Caco-2 (cell line): ENCODE data around the gene MICOS13. TPM values are rescaled to one million over a fixed set of nuclear protein-coding genes. Genes with fewer than 3 reads are reported as not detected.

Experiments
- BruUV-seq: library from RNA; stranded (reverse); fragments of 400-500 nt; replicated peaks from 2 replicates; lab custom pipeline; 2021; lab: Mats Ljungman, UMichigan
- CTCF ChIA-PET: fragments of 300-600 bp; sonication (Branson Sonifier 250); formaldehyde crosslinking; loops from one replicate; lab custom pipeline; 2022; ENCODE audit warnings: antibody characterized with exemption; lab: Charles Lee
- POLR2A ChIA-PET: fragments of 300-600 bp; sonication (Branson Sonifier 250); formaldehyde crosslinking; loops from one replicate; lab custom pipeline; 2022; ENCODE audit warnings: antibody characterized with exemption; lab: Charles Lee
- DNase-seq, 2 experiments: peaks; one replicate each; pipeline versions ENCODE4 v3.0.0 to v3.0.0-alpha.2; 2020 to 2022
- H3K27me3 ChIP-seq: replicated peaks from 2 replicates; pipeline ENCODE4 v1.6.0; 2011; ENCODE audit warnings: low read length; ENCODE audit not compliant: control insufficient read depth, insufficient read depth
- H3K36me3 ChIP-seq: 2 replicates; pipeline ENCODE4 v1.5.1; 2011; ENCODE audit warnings: low read length; ENCODE audit not compliant: control insufficient read depth, insufficient read depth
- H3K4me1 ChIP-seq: fragments of 250-450 bp; sonication (Bioruptor Pico); 2 replicates; pipeline ENCODE4 v1.5.1; 2020; ENCODE audit warnings: mild to moderate bottlenecking
- H3K4me3 ChIP-seq: 2 replicates; pipeline ENCODE4 v1.5.1; 2011; ENCODE audit warnings: low read depth, mild to moderate bottlenecking, control low read depth, low read length
- H3K9me3 ChIP-seq: fragments of 250-450 bp; sonication (Bioruptor Pico); 2 replicates; pipeline ENCODE4 v1.5.1; 2020; ENCODE audit warnings: mild to moderate bottlenecking, moderate library complexity
- H3K27ac Mint-ChIP-seq: one replicate; pipeline ENCODE4 v1.8.0; 2022; ENCODE audit warnings: mixed read lengths; ENCODE audit not compliant: unreplicated experiment
- H3K27me3 Mint-ChIP-seq: one replicate; pipeline ENCODE4 v1.8.0; 2022; ENCODE audit warnings: mixed read lengths; ENCODE audit not compliant: insufficient read depth, unreplicated experiment
- H3K36me3 Mint-ChIP-seq: one replicate; pipeline ENCODE4 v1.8.0; 2022; ENCODE audit warnings: mild to moderate bottlenecking, mixed read lengths; ENCODE audit not compliant: insufficient read depth, unreplicated experiment
- H3K4me1 Mint-ChIP-seq: one replicate; pipeline ENCODE4 v1.8.0; 2022; ENCODE audit warnings: low read depth, mixed read lengths; ENCODE audit not compliant: unreplicated experiment
- H3K4me3 Mint-ChIP-seq: one replicate; pipeline ENCODE4 v1.8.0; 2022; ENCODE audit warnings: mild to moderate bottlenecking, moderate library complexity, mixed read lengths; ENCODE audit not compliant: unreplicated experiment
- H3K9me3 Mint-ChIP-seq: one replicate; pipeline ENCODE4 v1.8.0; 2022; ENCODE audit warnings: mixed read lengths; ENCODE audit not compliant: unreplicated experiment
- CTCF ChIP-seq, 2 experiments: fragments of 200-600 bp in 1 of 2; IDR thresholded peaks; 1 replicate in 1 of 2; 2 replicates in 1 of 2; pipeline versions ENCODE4 v1.5.1 to v1.8.0; 2011 to 2022; ENCODE audit warnings: antibody characterized with exemption in 1 of 2, control low read depth in 1 of 2, inconsistent platforms in 1 of 2, low read depth in 1 of 2, low read length in 1 of 2, mild to moderate bottlenecking in 1 of 2, moderate library complexity in 1 of 2; ENCODE audit not compliant: insufficient read depth in 1 of 2, severe bottlenecking in 1 of 2, unreplicated experiment in 1 of 2
- intact Hi-C: fragments of 100-400 bp; cut with micrococcal nuclease; formaldehyde crosslinking; loops from one replicate; pipeline ENCODE4 v1.10.0; 2022; ENCODE audit not compliant: unreplicated experiment
- total RNA-seq: library from RNA; stranded (reverse); gene quantifications from 2 replicates; pipeline ENCODE4 v1.2.3, GENCODE V29; 2022

MICOS13 gene
- total RNA-seq, 1 experiment from 2014 or later, result 43.1 TPM

- Mint-ChIP-seq H3K27me3 (no peaks in the 10 kb centered on the region), H3K36me3 (peaks cover 77% of the 10 kb centered on the region), H3K9me3 (no peaks in the 10 kb centered on the region), H3K4me1 (peaks cover 14% of the 10 kb centered on the region), H3K27ac (peak overlapping the region; percentile 31), H3K4me3 (no peak overlapping the region)
- CTCF ChIA-PET, result no interaction called here
- DNase-seq, result no peak
- H3K4me3 ChIP-seq, result no peak overlapping the region
- no peaks in the 10 kb centered on the region for H3K36me3 ChIP-seq
- intact Hi-C loops, result no loop called here
- TF ChIP-seq CTCF (IDR thresholded peaks at IDR 0.05; ENCODE audit: insufficient read depth in 1 of 2, low read depth in 1 of 2, low read length in 1 of 2, severe bottlenecking in 1 of 2, unreplicated experiment in 1 of 2), result no peak
- BruUV-seq, result no TSS peak
- POLR2A ChIA-PET, result interaction anchor here (0.7 kb wide), 1 partner anchor 96 kb away, joined by 4 read pairs; no protein-coding TSS in a partner anchor
- H3K4me1 ChIP-seq, result no peaks in the 10 kb centered on the region; the same call in 1 of the 2 replicates
- no peaks in the 10 kb centered on the region for H3K9me3 ChIP-seq
- no peaks in the 10 kb centered on the region for H3K27me3 ChIP-seq
Observed at GRCh38 chr19:5676772-5677105, 3.6 kb downstream of the MICOS13 start.

GRCh38 chr19:5676105-5676771 lies 4.1 kb downstream of the MICOS13 start:
- no peak for DNase-seq
- Mint-ChIP-seq H3K27me3 (no peaks in the 10 kb centered on the region), H3K27ac (peak overlapping the region; percentile 31), H3K4me3 (no peak overlapping the region), H3K9me3 (no peaks in the 10 kb centered on the region), H3K4me1 (peaks cover 9% of the 10 kb centered on the region), H3K36me3 (peaks cover 77% of the 10 kb centered on the region)
- no peak for TF ChIP-seq CTCF (IDR thresholded peaks at IDR 0.05; ENCODE audit: insufficient read depth in 1 of 2, low read depth in 1 of 2, low read length in 1 of 2, severe bottlenecking in 1 of 2, unreplicated experiment in 1 of 2)
- POLR2A ChIA-PET, result interaction anchor here (0.7 kb wide), 1 partner anchor 95 kb away, joined by 4 read pairs; no protein-coding TSS in a partner anchor
- BruUV-seq, result no TSS peak
- H3K4me3 ChIP-seq, result no peak overlapping the region
- intact Hi-C loops, result no loop called here
- H3K4me1 ChIP-seq, result no peaks in the 10 kb centered on the region; the same call in 1 of the 2 replicates
- no peaks in the 10 kb centered on the region for H3K27me3 ChIP-seq
- H3K9me3 ChIP-seq, result no peaks in the 10 kb centered on the region
- H3K36me3 ChIP-seq, result no peaks in the 10 kb centered on the region
- CTCF ChIA-PET, result no interaction called here

GRCh38 chr19:5674714-5675113 lies 5.6 kb downstream of the MICOS13 start:
- CTCF ChIA-PET, result no interaction called here
- Mint-ChIP-seq H3K27me3 (no peaks in the 10 kb centered on the region), H3K27ac (no peak overlapping the region)

More at GRCh38 chr19:5674714-5675113, 5.6 kb downstream of the MICOS13 start:
- no peaks in the 10 kb centered on the region for H3K36me3 ChIP-seq
- no peak overlapping the region for H3K4me3 ChIP-seq
- Mint-ChIP-seq H3K36me3 (peaks cover 78% of the 10 kb centered on the region), H3K4me3 (no peak overlapping the region), H3K4me1 (peaks cover 6% of the 10 kb centered on the region), H3K9me3 (no peaks in the 10 kb centered on the region)
- no peaks in the 10 kb centered on the region; the same call in 1 of the 2 replicates for H3K4me1 ChIP-seq
- TF ChIP-seq CTCF (IDR thresholded peaks at IDR 0.05; ENCODE audit: insufficient read depth in 1 of 2, low read depth in 1 of 2, low read length in 1 of 2, severe bottlenecking in 1 of 2, unreplicated experiment in 1 of 2), result no peak
- intact Hi-C loops, result no loop called here
- POLR2A ChIA-PET, result no interaction called here
- no peaks in the 10 kb centered on the region for H3K27me3 ChIP-seq
- DNase-seq, result no peak
- BruUV-seq, result no TSS peak
- H3K9me3 ChIP-seq, result no peaks in the 10 kb centered on the region
